Measurements from ENCODE around the gene LRRC55. TPM values are rescaled to one million over a fixed set of nuclear protein-coding genes. Genes with fewer than 3 reads are reported as not detected.

Gene LRRC55
- total RNA-seq, 2 donors from 2014 or later = 0.04 TPM; not detected in 1

GRCh38 chr11:57135020-57135751 lies 46.6 kb upstream of the LRRC55 start:
- H3K27me3 Mint-ChIP-seq (ENCODE audit: insufficient read depth) = no peaks in the 10 kb centered on the region
- H3K36me3 ChIP-seq (ENCODE audit: control insufficient read depth, insufficient read depth, low read length) = no peaks in the 10 kb centered on the region
- H3K4me1 ChIP-seq (ENCODE audit: control insufficient read depth, insufficient read depth, low read length) = no peaks in the 10 kb centered on the region
- no peaks in the 10 kb centered on the region for H3K27me3 ChIP-seq (ENCODE audit: control insufficient read depth, insufficient read depth, low read length, poor library complexity, severe bottlenecking)
- H3K4me1 Mint-ChIP-seq = no peaks in the 10 kb centered on the region
- H3K4me3 ChIP-seq (ENCODE audit: low read length) = no peak overlapping the region
- H3K36me3 Mint-ChIP-seq (ENCODE audit: low read depth) = no peaks in the 10 kb centered on the region
- no peak overlapping the region for H3K27ac ChIP-seq (ENCODE audit: low read depth, low read length)
- no peaks in the 10 kb centered on the region for H3K9me3 ChIP-seq (ENCODE audit: control insufficient read depth, low read length)
- H3K27ac Mint-ChIP-seq = no peak overlapping the region
- TF ChIP-seq CTCF (conservative IDR thresholded peaks at IDR 0.05) = no peak
- no peak overlapping the region for H3K9ac ChIP-seq (ENCODE audit: extremely low read depth, low read length, poor library complexity, severe bottlenecking)
- WGBS, 2 experiments (ENCODE audit: insufficient coverage in 1 of 2, insufficient read length in 1 of 2) = 98% methylated on average over 3 of the region's 3 CpGs; no CpG with 5 or more reads in 1 of the 2 experiments
- H3K9me3 Mint-ChIP-seq = no peaks in the 10 kb centered on the region
- DNase-seq = no peak
- H3K4me3 Mint-ChIP-seq = no peak overlapping the region

GRCh38 chr11:57140568-57140967 lies 41.2 kb upstream of the LRRC55 start:
- Mint-ChIP-seq H3K4me1 (peaks cover 6% of the 10 kb centered on the region), H3K4me3 (no peak overlapping the region), H3K9me3 (no peaks in the 10 kb centered on the region), H3K27ac (no peak overlapping the region), H3K27me3 (ENCODE audit: insufficient read depth) (no peaks in the 10 kb centered on the region), H3K36me3 (ENCODE audit: low read depth) (no peaks in the 10 kb centered on the region)
- no peaks in the 10 kb centered on the region for H3K36me3 ChIP-seq (ENCODE audit: control insufficient read depth, insufficient read depth, low read length)
- no peak overlapping the region for H3K9ac ChIP-seq (ENCODE audit: extremely low read depth, low read length, poor library complexity, severe bottlenecking)
- H3K4me3 ChIP-seq (ENCODE audit: low read length) = no peak overlapping the region
- 0% methylated on average over 1 of the region's 2 CpGs for WGBS, 2 experiments (ENCODE audit: insufficient coverage in 1 of 2, insufficient read length in 1 of 2)
- DNase-seq = no peak
- no peak for TF ChIP-seq CTCF (conservative IDR thresholded peaks at IDR 0.05)
- peaks cover 4% of the 10 kb centered on the region for H3K4me1 ChIP-seq (ENCODE audit: control insufficient read depth, insufficient read depth, low read length)
- H3K27me3 ChIP-seq (ENCODE audit: control insufficient read depth, insufficient read depth, low read length, poor library complexity, severe bottlenecking) = no peaks in the 10 kb centered on the region
- no peak overlapping the region for H3K27ac ChIP-seq (ENCODE audit: low read depth, low read length)
- no peaks in the 10 kb centered on the region for H3K9me3 ChIP-seq (ENCODE audit: control insufficient read depth, low read length)

- Histone ChIP-seq H3K4me3 (ENCODE audit: low read length) (no peak overlapping the region), H3K4me1 (ENCODE audit: control insufficient read depth, insufficient read depth, low read length) (peaks cover 4% of the 10 kb centered on the region), H3K36me3 (ENCODE audit: control insufficient read depth, insufficient read depth, low read length) (no peaks in the 10 kb centered on the region), H3K9ac (ENCODE audit: extremely low read depth, low read length, poor library complexity, severe bottlenecking) (no peak overlapping the region), H3K27ac (ENCODE audit: low read depth, low read length) (no peak overlapping the region), H3K9me3 (ENCODE audit: control insufficient read depth, low read length) (no peaks in the 10 kb centered on the region), H3K27me3 (ENCODE audit: control insufficient read depth, insufficient read depth, low read length, poor library complexity, severe bottlenecking) (no peaks in the 10 kb centered on the region)
- WGBS, 2 experiments (ENCODE audit: insufficient coverage in 1 of 2, insufficient read length in 1 of 2) = 94 to 100% methylated on average over 3 to 4 of the region's 4 CpGs
- Mint-ChIP-seq H3K4me1 (peaks cover 6% of the 10 kb centered on the region), H3K9me3 (no peaks in the 10 kb centered on the region), H3K4me3 (no peak overlapping the region), H3K27ac (no peak overlapping the region), H3K27me3 (ENCODE audit: insufficient read depth) (peaks cover 3% of the 10 kb centered on the region), H3K36me3 (ENCODE audit: low read depth) (no peaks in the 10 kb centered on the region)
- DNase-seq = no peak
- no peak for TF ChIP-seq CTCF (conservative IDR thresholded peaks at IDR 0.05)
Observed at GRCh38 chr11:57143459-57143858, 38.3 kb upstream of the LRRC55 start.
